GM21526 (cell line): ENCODE results near the gene CXCR2.
"Not testable (repeated sequence)": the region's sequence is repeated elsewhere in the genome, so short reads cannot be mapped to it uniquely, and the experiment has no call there.

ENCODE experiments used
- ATAC-seq: cut with Tn5 transposase; IDR thresholded peaks from one replicate; pipeline ENCODE4 v1.9.1; 2021; ENCODE audit warnings: moderate library complexity; ENCODE audit not compliant: unreplicated experiment, low FRiP score

CXCR2 gene

GRCh38 chr2:218125626-218126080, at the start of gene CXCR2:
Gene CXCR2 (plus strand): TSS chr2:218126028. CDS start chr2:218134802, 8,774 bp downstream.
- no peak for ATAC-seq

- ATAC-seq, result no peak
Observed at GRCh38 chr2:218077464-218078216, 48.2 kb upstream of the CXCR2 start.

GRCh38 chr2:218079943-218080913, 45.6 kb upstream of the CXCR2 start:
- no peak for ATAC-seq

GRCh38 chr2:218081063-218081462, 44.8 kb upstream of the CXCR2 start:
- peak; percentile 91 for ATAC-seq

GRCh38 chr2:218081695-218082094, 44.1 kb upstream of the CXCR2 start:
- no peak for ATAC-seq

GRCh38 chr2:218082586-218083351, 43.1 kb upstream of the CXCR2 start:
- no peak for ATAC-seq

GRCh38 chr2:218083352-218083676, 42.5 kb upstream of the CXCR2 start:
- no peak for ATAC-seq

- no peak for ATAC-seq
Observed at GRCh38 chr2:218086478-218086877, 39.4 kb upstream of the CXCR2 start.

GRCh38 chr2:218089259-218089658, 36.6 kb upstream of the CXCR2 start:
- no peak for ATAC-seq

- ATAC-seq, result no peak
Observed at GRCh38 chr2:218091746-218092145, 34.1 kb upstream of the CXCR2 start.

GRCh38 chr2:218093879-218094278, 31.9 kb upstream of the CXCR2 start:
- ATAC-seq, result no peak

- no peak for ATAC-seq
Observed at GRCh38 chr2:218095853-218096252, 30.0 kb upstream of the CXCR2 start.

GRCh38 chr2:218097975-218098374, 27.9 kb upstream of the CXCR2 start:
- no peak for ATAC-seq

GRCh38 chr2:218108834-218109233, 17.0 kb upstream of the CXCR2 start:
- ATAC-seq, result not testable (repeated sequence)

GRCh38 chr2:218121789-218122188, 4.0 kb upstream of the CXCR2 start:
- ATAC-seq, result not testable (repeated sequence)

GRCh38 chr2:218122286-218122685, 3.5 kb upstream of the CXCR2 start:
- ATAC-seq, result not testable (repeated sequence)

GRCh38 chr2:218123986-218124385, 1.8 kb upstream of the CXCR2 start:
- ATAC-seq, result no peak

- ATAC-seq, result no peak
Observed at GRCh38 chr2:218125095-218125494, 733 bp upstream of the CXCR2 start.

GRCh38 chr2:218127929-218128455, 2.2 kb downstream of the CXCR2 start:
- no peak for ATAC-seq

GRCh38 chr2:218128781-218129457, 3.1 kb downstream of the CXCR2 start:
- no peak for ATAC-seq
